Upper lobe of left lung (tissue), 6 donors: Measurements from ENCODE around the gene LUZP1. TPM values are rescaled to one million over a fixed set of nuclear protein-coding genes. Genes with fewer than 3 reads are reported as not detected.
A peak's percentile ranks its signal among the peaks of the same experiment; 100 is the strongest.

ENCODE experiments used
- ATAC-seq, 2 donors: fragments of 200-7000 bp; cut with Tn5 transposase; one replicate each; pipeline ENCODE4 v1.9.1; 2022; ENCODE audit warnings: mild to moderate bottlenecking in 2 of 2, moderate library complexity in 2 of 2; ENCODE audit not compliant: low FRiP score in 2 of 2
- DNase-seq, 2 donors: peaks; one replicate each; pipeline ENCODE4 v3.0.0-alpha.2; 2019 to 2020
- H3K27ac ChIP-seq, 4 donors: fragments of 200-600 bp; sonication (generic); one replicate each; pipeline ENCODE4 v1.5.1; 2016 to 2019
- H3K27me3 ChIP-seq, 4 donors: fragments of 200-600 bp; sonication (generic); one replicate each; pipeline ENCODE4 v1.5.1; 2017 to 2019
- H3K36me3 ChIP-seq, 4 donors: fragments of 200-600 bp; sonication (generic); one replicate each; pipeline ENCODE4 v1.5.1; 2016 to 2019
- H3K4me1 ChIP-seq, 4 donors: fragments of 200-600 bp; sonication (generic); one replicate each; pipeline ENCODE4 v1.5.1; 2018 to 2019
- H3K4me3 ChIP-seq, 4 donors: fragments of 200-600 bp; sonication (generic); one replicate each; pipeline ENCODE4 v1.5.1; 2017 to 2019; ENCODE audit warnings: mild to moderate bottlenecking in 2 of 4, moderate library complexity in 1 of 4
- H3K9me3 ChIP-seq, 4 donors: fragments of 200-600 bp; sonication (generic); one replicate each; pipeline ENCODE4 v1.5.1; 2018 to 2019
- EP300 ChIP-seq, 4 donors: sonication (generic); formaldehyde crosslinking; IDR thresholded peaks; one replicate each; pipeline ENCODE4 v1.5.1; 2017; ENCODE audit warnings: antibody characterized with exemption in 4 of 4, control low read depth in 2 of 4
- POLR2A ChIP-seq, 4 donors: fragments of 450-650 bp; IDR thresholded peaks; one replicate each; pipeline ENCODE4 v1.5.1; 2016 to 2017; ENCODE audit warnings: antibody characterized with exemption in 4 of 4, mild to moderate bottlenecking in 2 of 4
- POLR2AphosphoS5 ChIP-seq, 2 donors: sonication (generic); formaldehyde crosslinking; IDR thresholded peaks; one replicate each; pipeline ENCODE4 v1.5.1; 2017; ENCODE audit warnings: antibody characterized with exemption in 2 of 2
- WGBS, 2 donors: methylation state at CpG; one replicate each; pipeline ENCODE4 v1.1.5; 2017 to 2018; 5-methylcytosine and 5-hydroxymethylcytosine counted together
- total RNA-seq, 6 donors: library from RNA; depleted of rRNA in 4 of 6; stranded (reverse); fragments of >200 nt in 4 of 6; gene quantifications; one replicate each; pipeline versions ENCODE4 v1.1.0 to v1.2.1, GENCODE V29; 2016 to 2021
- TF ChIP-seq, protein P1 (sequence below), 6 experiments: fragments of 450-650 bp in 4 of 6; fragments of 200-600 bp in 2 of 6; sonication (generic) in 2 of 6; IDR thresholded peaks; one replicate each; pipeline ENCODE4 v1.5.1; 2016 to 2019; ENCODE audit warnings: antibody characterized with exemption in 6 of 6
- donor health status: DM: no; HTN: no; CAD: no; lungs with moderate emphysema.
- donor health status: DM: no; HTN: yes; CAD: no; lungs with severe emphysema.

LUZP1 gene
- total RNA-seq, 6 donors from 2014 or later = 12.6 to 33.0 (median 21.2) TPM

DNA sequence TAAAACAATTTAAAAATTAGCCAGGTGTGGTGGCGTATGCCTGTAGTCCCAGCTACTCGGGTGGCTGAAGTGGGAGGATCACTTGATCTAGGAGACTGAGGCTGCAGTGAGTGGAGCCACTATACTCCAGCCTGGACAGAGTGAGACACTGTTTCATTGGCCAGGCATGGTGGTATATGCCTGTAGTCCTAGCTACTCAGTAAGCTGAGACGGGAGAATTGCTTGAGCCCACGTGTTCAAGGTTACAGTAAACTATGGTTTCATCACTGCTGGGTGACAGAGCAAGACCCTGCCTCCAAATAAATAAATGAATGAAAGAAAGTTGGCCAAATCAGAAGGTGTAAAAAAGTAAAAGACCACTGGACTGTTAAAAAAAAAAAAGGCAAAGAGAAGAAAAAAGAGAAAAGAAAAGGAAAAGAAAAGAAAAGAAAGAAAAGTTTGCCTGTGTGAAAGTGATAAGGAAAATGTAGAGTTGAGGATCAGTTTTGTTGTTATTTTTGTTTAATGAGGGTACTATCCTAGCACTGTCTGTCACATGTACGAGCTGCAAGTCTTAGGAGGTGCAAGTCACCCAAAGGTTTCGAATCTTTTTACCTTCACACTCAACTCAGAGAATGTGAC lies 52.3 kb downstream of the LUZP1 start:
- no peak for TF ChIP-seq EP300 (IDR thresholded peaks at IDR 0.05)
- TF ChIP-seq, protein P1, sequence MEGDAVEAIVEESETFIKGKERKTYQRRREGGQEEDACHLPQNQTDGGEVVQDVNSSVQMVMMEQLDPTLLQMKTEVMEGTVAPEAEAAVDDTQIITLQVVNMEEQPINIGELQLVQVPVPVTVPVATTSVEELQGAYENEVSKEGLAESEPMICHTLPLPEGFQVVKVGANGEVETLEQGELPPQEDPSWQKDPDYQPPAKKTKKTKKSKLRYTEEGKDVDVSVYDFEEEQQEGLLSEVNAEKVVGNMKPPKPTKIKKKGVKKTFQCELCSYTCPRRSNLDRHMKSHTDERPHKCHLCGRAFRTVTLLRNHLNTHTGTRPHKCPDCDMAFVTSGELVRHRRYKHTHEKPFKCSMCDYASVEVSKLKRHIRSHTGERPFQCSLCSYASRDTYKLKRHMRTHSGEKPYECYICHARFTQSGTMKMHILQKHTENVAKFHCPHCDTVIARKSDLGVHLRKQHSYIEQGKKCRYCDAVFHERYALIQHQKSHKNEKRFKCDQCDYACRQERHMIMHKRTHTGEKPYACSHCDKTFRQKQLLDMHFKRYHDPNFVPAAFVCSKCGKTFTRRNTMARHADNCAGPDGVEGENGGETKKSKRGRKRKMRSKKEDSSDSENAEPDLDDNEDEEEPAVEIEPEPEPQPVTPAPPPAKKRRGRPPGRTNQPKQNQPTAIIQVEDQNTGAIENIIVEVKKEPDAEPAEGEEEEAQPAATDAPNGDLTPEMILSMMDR (IDR thresholded peaks at IDR 0.05) = no peak
- no peak for TF ChIP-seq POLR2A (IDR thresholded peaks at IDR 0.05)
- no peak for TF ChIP-seq POLR2AphosphoS5 (IDR thresholded peaks at IDR 0.05)
- DNase-seq (no peak), ATAC-seq (no peak)

DNA sequence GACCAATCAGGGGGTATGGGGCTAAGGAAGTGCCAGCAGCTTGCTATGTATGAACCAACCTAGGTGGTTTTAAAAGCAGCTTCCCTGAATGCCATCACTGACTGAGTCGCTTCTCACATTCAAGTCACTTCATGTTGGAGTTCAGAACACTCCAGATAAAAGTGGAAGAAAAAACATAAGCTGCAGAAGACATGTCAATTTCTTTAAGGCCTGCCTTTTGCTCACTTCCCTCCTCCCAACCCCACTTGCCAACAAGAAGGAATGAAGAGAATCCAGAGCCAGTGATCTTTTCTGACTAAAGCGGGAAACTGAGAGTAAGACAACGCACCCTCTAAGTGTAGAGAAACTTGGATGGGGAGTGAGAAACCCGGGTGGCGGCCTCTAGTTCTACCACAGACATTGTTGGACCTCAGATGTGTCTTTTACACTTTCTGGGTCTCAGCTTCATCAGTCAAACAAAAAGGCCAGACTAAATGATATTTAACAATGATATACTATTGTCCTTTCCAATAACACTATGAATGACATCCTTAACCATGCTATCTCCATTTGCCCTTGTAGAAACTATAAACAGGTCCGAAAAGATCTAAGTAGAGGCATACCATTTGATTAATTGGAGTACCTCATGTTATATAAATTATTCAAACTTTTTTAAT lies 54.1 kb downstream of the LUZP1 start:
- no peak for TF ChIP-seq POLR2AphosphoS5 (IDR thresholded peaks at IDR 0.05)
- TF ChIP-seq EP300 (IDR thresholded peaks at IDR 0.05) = no peak
- TF ChIP-seq, protein P1 (IDR thresholded peaks at IDR 0.05) = no peak
- no peak for TF ChIP-seq POLR2A (IDR thresholded peaks at IDR 0.05)
- no peaks in the 10 kb centered on the region for H3K9me3 ChIP-seq
- H3K27me3 ChIP-seq = no peaks in the 10 kb centered on the region
- H3K27ac ChIP-seq = peak overlapping the region in 2 of 4 donors; percentile 24 to 50
- H3K36me3 ChIP-seq = no peaks in the 10 kb centered on the region
- no peak for ATAC-seq
- WGBS, 2 donors = 68 to 69% methylated on average over 6 of the region's 6 CpGs
- no peak for DNase-seq
- H3K4me1 ChIP-seq = peaks cover 27 to 56% (median 31%) of the 10 kb centered on the region in 4 donors
- H3K4me3 ChIP-seq = no peak overlapping the region

More for the DNA sequence above, 52.3 kb downstream of the LUZP1 start:
- Histone ChIP-seq H3K27ac (no peak overlapping the region), H3K4me3 (no peak overlapping the region), H3K27me3 (no peaks in the 10 kb centered on the region), H3K36me3 (no peaks in the 10 kb centered on the region), H3K4me1 (peaks cover 33 to 66% (median 35%) of the 10 kb centered on the region in 4 donors), H3K9me3 (no peaks in the 10 kb centered on the region)
- WGBS, 2 donors = 90% methylated on average over 6 of the region's 6 CpGs

DNA sequence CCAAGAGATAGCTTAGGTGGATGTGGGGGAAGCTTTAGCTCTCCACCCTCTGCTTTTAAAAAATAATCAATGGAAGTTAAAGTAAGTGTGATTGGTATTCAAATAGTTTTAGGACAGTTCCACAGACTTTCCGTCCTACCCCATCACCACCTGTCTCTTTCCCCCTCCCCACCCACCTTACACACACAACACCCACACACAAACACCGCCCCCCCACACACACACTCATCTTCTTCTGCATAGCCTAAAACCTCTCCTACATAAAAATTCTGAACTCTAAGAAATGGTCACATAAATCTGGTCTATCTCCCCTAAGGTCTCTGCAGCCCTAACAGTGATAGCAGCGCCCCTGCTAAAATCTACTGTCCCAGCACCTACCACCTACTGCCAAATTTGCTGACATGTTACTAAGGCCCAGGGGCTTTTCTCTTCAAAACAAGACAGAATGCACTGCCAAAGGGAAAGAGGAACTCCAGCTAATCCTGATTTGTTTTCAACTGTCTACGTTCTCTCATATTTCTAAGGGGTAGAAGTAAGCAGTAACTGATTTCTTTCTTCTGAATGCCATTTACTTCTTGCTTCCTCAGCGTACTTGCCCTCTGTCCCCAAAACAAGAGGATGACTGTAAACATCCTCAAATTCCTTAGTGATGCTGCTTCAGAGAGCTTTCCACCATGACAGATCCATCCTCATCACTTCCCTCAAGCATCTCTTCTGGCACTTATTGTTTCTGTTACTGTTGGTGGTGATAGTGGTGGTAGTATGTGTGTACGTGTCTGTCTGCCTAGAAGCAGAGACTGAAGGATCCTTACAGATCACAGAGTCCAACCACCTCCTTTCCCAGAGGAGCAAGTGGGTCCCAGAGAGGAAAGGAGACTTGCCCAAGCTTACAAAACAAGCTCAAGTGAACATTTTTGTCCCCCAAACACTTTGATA lies 56.8 kb downstream of the LUZP1 start:
- 73 to 74% methylated on average over 6 of the region's 6 CpGs for whole genome bisulfite sequencing, 2 donors
- Histone ChIP-seq H3K27ac (peak overlapping the region in 2 of 4 donors; percentile 17 to 60), H3K27me3 (no peaks in the 10 kb centered on the region), H3K4me3 (no peak overlapping the region), H3K9me3 (no peaks in the 10 kb centered on the region), H3K36me3 (peaks cover 0 to 20% (median 5%) of the 10 kb centered on the region in 4 donors), H3K4me1 (peaks cover 25 to 44% (median 26%) of the 10 kb centered on the region in 4 donors)
- TF ChIP-seq, protein P1 (IDR thresholded peaks at IDR 0.05) = no peak
- TF ChIP-seq EP300 (IDR thresholded peaks at IDR 0.05) = no peak
- TF ChIP-seq POLR2AphosphoS5 (IDR thresholded peaks at IDR 0.05) = no peak
- no peak for TF ChIP-seq POLR2A (IDR thresholded peaks at IDR 0.05)
- ATAC-seq (no peak), DNase-seq (no peak)

DNA sequence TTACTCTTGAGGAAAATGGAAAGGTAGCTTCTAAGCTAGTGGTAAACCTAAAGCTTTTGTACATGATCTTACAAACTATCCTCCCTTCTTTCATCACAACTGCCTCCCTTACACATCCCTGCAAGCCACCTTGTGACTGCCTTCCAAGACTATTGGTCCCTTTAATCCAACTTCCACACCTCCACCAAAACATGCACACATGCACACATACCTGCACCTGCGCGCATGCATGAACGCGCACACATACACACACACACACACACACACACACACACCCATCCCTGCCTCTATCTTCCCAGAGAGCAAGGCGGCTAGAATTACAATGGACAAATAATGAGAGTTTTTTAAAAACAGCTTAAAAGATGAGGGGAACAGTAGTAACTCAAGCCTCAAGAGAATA lies 58.3 kb downstream of the LUZP1 start:
- TF ChIP-seq POLR2A (IDR thresholded peaks at IDR 0.05) (no peak), EP300 (IDR thresholded peaks at IDR 0.05) (no peak), POLR2AphosphoS5 (IDR thresholded peaks at IDR 0.05) (no peak)
- TF ChIP-seq, protein P1 (IDR thresholded peaks at IDR 0.05) = no peak
- Histone ChIP-seq H3K9me3 (no peaks in the 10 kb centered on the region), H3K4me1 (peaks cover 20 to 36% (median 24%) of the 10 kb centered on the region in 4 donors), H3K27me3 (no peaks in the 10 kb centered on the region), H3K36me3 (peaks cover 0 to 31% (median 5%) of the 10 kb centered on the region in 4 donors), H3K27ac (no peak overlapping the region), H3K4me3 (no peak overlapping the region)
- ATAC-seq (no peak), DNase-seq (no peak)
- WGBS, 2 donors = 94 to 97% methylated on average over 5 of the region's 5 CpGs
